Esophagus muscularis mucosa (tissue), 4 donors: Measurements from ENCODE around the gene NBPF1.

Experiments
- EP300 ChIP-seq: sonication (generic); formaldehyde crosslinking; IDR thresholded peaks from one replicate; pipeline ENCODE4 v1.6.1; 2017; ENCODE audit warnings: antibody characterized with exemption
- POLR2A ChIP-seq: fragments of 450-650 bp; IDR thresholded peaks from one replicate; pipeline ENCODE4 v1.6.1; 2017; ENCODE audit warnings: antibody characterized with exemption, moderate library complexity, mild to moderate bottlenecking, low read depth
- POLR2AphosphoS5 ChIP-seq, 2 donors: sonication (generic); formaldehyde crosslinking; IDR thresholded peaks; one replicate each; pipeline ENCODE4 v1.6.1; 2017; ENCODE audit warnings: antibody characterized with exemption in 2 of 2
- TF ChIP-seq, protein P1 (sequence below), 3 experiments: fragments of 200-600 bp in 2 of 3; fragments of 450-650 bp in 1 of 3; sonication (generic) in 2 of 3; IDR thresholded peaks; one replicate each; pipeline ENCODE4 v1.5.1; 2017 to 2019; ENCODE audit warnings: antibody characterized with exemption in 3 of 3, mild to moderate bottlenecking in 2 of 3, moderate library complexity in 1 of 3

DNA sequence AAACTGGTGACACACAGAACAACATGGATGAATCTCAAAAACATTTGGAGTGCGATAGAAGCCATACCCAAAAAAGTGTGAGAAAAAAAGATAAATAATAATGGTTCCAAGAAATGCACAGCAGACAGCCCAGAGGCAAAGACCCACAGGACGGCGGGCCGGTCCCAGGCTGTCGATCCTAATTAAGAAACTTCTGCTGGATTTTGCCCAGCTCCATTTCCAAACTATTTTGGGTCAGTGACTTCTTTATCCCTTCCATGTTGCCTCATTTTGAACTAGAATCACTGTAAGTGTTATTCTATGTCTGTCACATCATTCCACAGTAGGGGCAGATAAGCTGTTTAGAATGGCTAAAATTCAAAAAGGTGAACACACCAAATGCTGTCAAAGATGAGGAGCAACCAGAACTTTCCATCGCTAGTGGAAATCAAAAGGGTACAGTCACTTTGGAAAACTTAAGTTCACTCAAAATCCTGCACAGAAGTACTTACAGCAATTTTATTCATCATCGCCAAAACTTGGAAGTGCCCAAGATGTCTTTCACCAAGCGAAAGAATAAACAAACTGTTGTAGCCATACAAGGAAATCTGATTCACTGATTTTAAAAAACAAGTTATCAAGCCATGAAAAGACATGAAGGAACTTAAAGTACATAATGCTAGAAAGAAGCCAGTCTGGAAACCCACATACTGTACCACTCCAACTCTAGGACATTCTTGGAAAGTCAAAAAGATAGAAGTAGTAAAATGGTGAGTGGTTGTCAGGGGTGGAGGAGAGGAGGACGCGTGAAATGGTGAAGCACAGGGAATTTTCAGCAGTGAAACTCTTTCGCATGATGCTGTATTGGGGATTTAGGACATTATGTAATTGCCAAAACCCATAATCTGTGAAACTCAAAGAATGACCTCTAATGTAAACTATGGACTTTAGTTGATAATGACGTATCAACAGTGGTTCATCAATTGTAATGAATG, 7.5 kb downstream of the NBPF1 start:
- TF ChIP-seq, protein P1, sequence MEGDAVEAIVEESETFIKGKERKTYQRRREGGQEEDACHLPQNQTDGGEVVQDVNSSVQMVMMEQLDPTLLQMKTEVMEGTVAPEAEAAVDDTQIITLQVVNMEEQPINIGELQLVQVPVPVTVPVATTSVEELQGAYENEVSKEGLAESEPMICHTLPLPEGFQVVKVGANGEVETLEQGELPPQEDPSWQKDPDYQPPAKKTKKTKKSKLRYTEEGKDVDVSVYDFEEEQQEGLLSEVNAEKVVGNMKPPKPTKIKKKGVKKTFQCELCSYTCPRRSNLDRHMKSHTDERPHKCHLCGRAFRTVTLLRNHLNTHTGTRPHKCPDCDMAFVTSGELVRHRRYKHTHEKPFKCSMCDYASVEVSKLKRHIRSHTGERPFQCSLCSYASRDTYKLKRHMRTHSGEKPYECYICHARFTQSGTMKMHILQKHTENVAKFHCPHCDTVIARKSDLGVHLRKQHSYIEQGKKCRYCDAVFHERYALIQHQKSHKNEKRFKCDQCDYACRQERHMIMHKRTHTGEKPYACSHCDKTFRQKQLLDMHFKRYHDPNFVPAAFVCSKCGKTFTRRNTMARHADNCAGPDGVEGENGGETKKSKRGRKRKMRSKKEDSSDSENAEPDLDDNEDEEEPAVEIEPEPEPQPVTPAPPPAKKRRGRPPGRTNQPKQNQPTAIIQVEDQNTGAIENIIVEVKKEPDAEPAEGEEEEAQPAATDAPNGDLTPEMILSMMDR (IDR thresholded peaks at IDR 0.05), result no peak
- TF ChIP-seq POLR2A (no peak), POLR2AphosphoS5 (IDR thresholded peaks at IDR 0.05) (no peak), EP300 (no peak)
